Measurements from ENCODE around the gene TIPARP.

GRCh38 chr3:156732715-156733421 is 58.5 kb downstream of the TIPARP start:
- TF ChIP-seq POLR2A (IDR thresholded peaks at IDR 0.05) (no peak), CTCF (IDR thresholded peaks at IDR 0.05) (no peak)
